Panc1 (cell line): ENCODE measurements around the gene HEPACAM. TPM values are rescaled to one million over a fixed set of nuclear protein-coding genes. Genes with fewer than 3 reads are reported as not detected.

ENCODE experiments used
- ATAC-seq: fragments of 200-7000 bp; cut with Tn5 transposase; 2 replicates; pipeline ENCODE4 v1.9.1; 2020; ENCODE audit warnings: mild to moderate bottlenecking, moderate library complexity
- BruUV-seq: library from RNA; stranded (reverse); fragments of 400-500 nt; replicated peaks from 2 replicates; lab custom pipeline; 2021; lab: Mats Ljungman, UMichigan
- CTCF ChIA-PET: fragments of 300-600 bp; sonication (Branson Sonifier 250); formaldehyde crosslinking; loops from one replicate; lab custom pipeline; 2022; ENCODE audit warnings: antibody characterized with exemption; lab: Charles Lee
- POLR2A ChIA-PET: fragments of 300-600 bp; sonication (Branson Sonifier 250); formaldehyde crosslinking; loops from one replicate; lab custom pipeline; 2022; ENCODE audit warnings: antibody characterized with exemption; lab: Charles Lee
- DNase-seq: peaks from one replicate; pipeline ENCODE4 v3.0.0-alpha.2; 2010; ENCODE audit warnings: low read depth, low spot score
- H3K27ac ChIP-seq: 2 replicates; pipeline ENCODE4 v1.5.1; 2011; ENCODE audit warnings: mild to moderate bottlenecking, low read length, inconsistent platforms
- H3K27me3 ChIP-seq: fragments of 200-500 bp; sonication (Bioruptor generic); 2 replicates; pipeline ENCODE4 v1.6.0; 2014; ENCODE audit warnings: low read length, inconsistent platforms; ENCODE audit not compliant: control insufficient read depth, insufficient read depth
- H3K36me3 ChIP-seq: fragments of 200-500 bp; sonication (Bioruptor generic); 2 replicates; pipeline ENCODE4 v1.5.1; 2014; ENCODE audit warnings: inconsistent platforms, mild to moderate bottlenecking, low read length, moderate library complexity; ENCODE audit not compliant: control insufficient read depth, insufficient read depth
- H3K4me1 ChIP-seq: 2 replicates; pipeline ENCODE4 v1.5.1; 2011; ENCODE audit warnings: inconsistent platforms, mild to moderate bottlenecking, low read length, moderate library complexity; ENCODE audit not compliant: control insufficient read depth, insufficient read depth
- H3K4me3 ChIP-seq, 2 experiments: 2 replicates each; pipeline ENCODE4 v1.5.1; 2011 to 2012; ENCODE audit warnings: low read depth in 2 of 2, low read length in 2 of 2, mild to moderate bottlenecking in 2 of 2, inconsistent platforms in 1 of 2, moderate library complexity in 1 of 2
- H3K9me3 ChIP-seq: fragments of 200-500 bp; sonication (Bioruptor generic); 2 replicates; pipeline ENCODE4 v1.5.1; 2014; ENCODE audit warnings: low read depth, mild to moderate bottlenecking, inconsistent platforms, low read length, moderate library complexity; ENCODE audit not compliant: control insufficient read depth, insufficient read depth
- POLR2AphosphoS5 ChIP-seq: IDR thresholded peaks from 2 replicates; pipeline ENCODE4 v1.6.1; 2012; ENCODE audit warnings: mild to moderate bottlenecking, low read depth, low read length, moderate library complexity
- SIN3A ChIP-seq: IDR thresholded peaks from 2 replicates; pipeline ENCODE4 v1.6.1; 2012; ENCODE audit warnings: low read depth, mild to moderate bottlenecking, low read length, moderate library complexity, borderline replicate concordance; ENCODE audit not compliant: insufficient read depth
- TCF7L2 ChIP-seq: IDR thresholded peaks from 2 replicates; pipeline ENCODE4 v1.6.1; 2011; ENCODE audit warnings: mild to moderate bottlenecking, low read depth, low read length, inconsistent platforms
- in situ Hi-C: cut with HindIII; loops from 2 replicates; pipeline ENCODE4 v1.10.0; 2016; ENCODE audit warnings: low sequenced_read_pairs, low pct_unique_long_range_greater_than_20kb
- intact Hi-C: fragments of 100-400 bp; cut with micrococcal nuclease; formaldehyde crosslinking; loops from one replicate; pipeline ENCODE4 v1.10.0; 2022; ENCODE audit not compliant: unreplicated experiment
- total RNA-seq: library from RNA; stranded (reverse); gene quantifications from one replicate; pipeline ENCODE4 v1.2.1, GENCODE V29; 2021; ENCODE audit not compliant: unreplicated experiment
- TF ChIP-seq, protein P1 (sequence below): fragments of 450-650 bp; IDR thresholded peaks from 2 replicates; pipeline ENCODE4 v1.5.1; 2017; ENCODE audit warnings: mild to moderate bottlenecking
- TF ChIP-seq, protein P2 (sequence below), 2 experiments: IDR thresholded peaks; 2 replicates each; pipeline ENCODE4 v1.6.1; 2011 to 2012; ENCODE audit warnings: low read depth in 2 of 2, control low read depth in 1 of 2, low read length in 1 of 2, mild to moderate bottlenecking in 1 of 2, moderate library complexity in 1 of 2; ENCODE audit not compliant: insufficient read depth in 1 of 2

The HEPACAM gene
- total RNA-seq, 1 experiment from 2014 or later: not detected

DNA sequence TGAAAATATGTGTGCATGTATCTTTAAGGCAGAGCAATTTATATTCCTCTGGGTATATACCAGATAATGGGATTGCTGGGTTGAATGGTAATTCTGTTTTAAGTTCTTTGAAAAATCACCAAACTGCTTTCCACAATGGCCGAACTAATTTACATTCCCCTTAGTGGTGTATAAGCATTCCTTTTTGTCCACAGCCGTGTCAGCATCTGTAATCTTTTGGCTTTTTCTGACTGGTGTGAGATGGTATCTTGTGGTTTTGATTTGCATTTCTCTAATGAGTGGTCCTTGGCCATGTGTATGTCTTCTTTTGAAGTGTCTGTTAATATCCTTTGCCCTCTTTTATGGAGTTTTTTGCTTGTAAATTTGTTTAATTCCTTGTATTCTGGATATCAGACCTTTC is 42.5 kb upstream of the HEPACAM start:
- ChIA-PET CTCF (no interaction called here), POLR2A (no interaction called here)
- DNase-seq: no peak
- TF ChIP-seq, protein P1, sequence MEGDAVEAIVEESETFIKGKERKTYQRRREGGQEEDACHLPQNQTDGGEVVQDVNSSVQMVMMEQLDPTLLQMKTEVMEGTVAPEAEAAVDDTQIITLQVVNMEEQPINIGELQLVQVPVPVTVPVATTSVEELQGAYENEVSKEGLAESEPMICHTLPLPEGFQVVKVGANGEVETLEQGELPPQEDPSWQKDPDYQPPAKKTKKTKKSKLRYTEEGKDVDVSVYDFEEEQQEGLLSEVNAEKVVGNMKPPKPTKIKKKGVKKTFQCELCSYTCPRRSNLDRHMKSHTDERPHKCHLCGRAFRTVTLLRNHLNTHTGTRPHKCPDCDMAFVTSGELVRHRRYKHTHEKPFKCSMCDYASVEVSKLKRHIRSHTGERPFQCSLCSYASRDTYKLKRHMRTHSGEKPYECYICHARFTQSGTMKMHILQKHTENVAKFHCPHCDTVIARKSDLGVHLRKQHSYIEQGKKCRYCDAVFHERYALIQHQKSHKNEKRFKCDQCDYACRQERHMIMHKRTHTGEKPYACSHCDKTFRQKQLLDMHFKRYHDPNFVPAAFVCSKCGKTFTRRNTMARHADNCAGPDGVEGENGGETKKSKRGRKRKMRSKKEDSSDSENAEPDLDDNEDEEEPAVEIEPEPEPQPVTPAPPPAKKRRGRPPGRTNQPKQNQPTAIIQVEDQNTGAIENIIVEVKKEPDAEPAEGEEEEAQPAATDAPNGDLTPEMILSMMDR: no peak
- TF ChIP-seq SIN3A (no peak), TCF7L2 (no peak), POLR2AphosphoS5 (no peak)
- TF ChIP-seq, protein P2, sequence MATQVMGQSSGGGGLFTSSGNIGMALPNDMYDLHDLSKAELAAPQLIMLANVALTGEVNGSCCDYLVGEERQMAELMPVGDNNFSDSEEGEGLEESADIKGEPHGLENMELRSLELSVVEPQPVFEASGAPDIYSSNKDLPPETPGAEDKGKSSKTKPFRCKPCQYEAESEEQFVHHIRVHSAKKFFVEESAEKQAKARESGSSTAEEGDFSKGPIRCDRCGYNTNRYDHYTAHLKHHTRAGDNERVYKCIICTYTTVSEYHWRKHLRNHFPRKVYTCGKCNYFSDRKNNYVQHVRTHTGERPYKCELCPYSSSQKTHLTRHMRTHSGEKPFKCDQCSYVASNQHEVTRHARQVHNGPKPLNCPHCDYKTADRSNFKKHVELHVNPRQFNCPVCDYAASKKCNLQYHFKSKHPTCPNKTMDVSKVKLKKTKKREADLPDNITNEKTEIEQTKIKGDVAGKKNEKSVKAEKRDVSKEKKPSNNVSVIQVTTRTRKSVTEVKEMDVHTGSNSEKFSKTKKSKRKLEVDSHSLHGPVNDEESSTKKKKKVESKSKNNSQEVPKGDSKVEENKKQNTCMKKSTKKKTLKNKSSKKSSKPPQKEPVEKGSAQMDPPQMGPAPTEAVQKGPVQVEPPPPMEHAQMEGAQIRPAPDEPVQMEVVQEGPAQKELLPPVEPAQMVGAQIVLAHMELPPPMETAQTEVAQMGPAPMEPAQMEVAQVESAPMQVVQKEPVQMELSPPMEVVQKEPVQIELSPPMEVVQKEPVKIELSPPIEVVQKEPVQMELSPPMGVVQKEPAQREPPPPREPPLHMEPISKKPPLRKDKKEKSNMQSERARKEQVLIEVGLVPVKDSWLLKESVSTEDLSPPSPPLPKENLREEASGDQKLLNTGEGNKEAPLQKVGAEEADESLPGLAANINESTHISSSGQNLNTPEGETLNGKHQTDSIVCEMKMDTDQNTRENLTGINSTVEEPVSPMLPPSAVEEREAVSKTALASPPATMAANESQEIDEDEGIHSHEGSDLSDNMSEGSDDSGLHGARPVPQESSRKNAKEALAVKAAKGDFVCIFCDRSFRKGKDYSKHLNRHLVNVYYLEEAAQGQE (IDR thresholded peaks at IDR 0.05; ENCODE audit: insufficient read depth in 1 of 2, low read depth in 2 of 2, low read length in 1 of 2): no peak
- BruUV-seq: no TSS peak
- in situ Hi-C loops (no loop called here), intact Hi-C loops (no loop called here)
- no peaks in the 10 kb centered on the region for H3K36me3 ChIP-seq
- no peaks in the 10 kb centered on the region for H3K4me1 ChIP-seq
- no peak overlapping the region for H3K4me3 ChIP-seq
- ATAC-seq: no peak
- no peaks in the 10 kb centered on the region for H3K27me3 ChIP-seq
- H3K9me3 ChIP-seq: no peaks in the 10 kb centered on the region
- no peak overlapping the region for H3K27ac ChIP-seq

DNA sequence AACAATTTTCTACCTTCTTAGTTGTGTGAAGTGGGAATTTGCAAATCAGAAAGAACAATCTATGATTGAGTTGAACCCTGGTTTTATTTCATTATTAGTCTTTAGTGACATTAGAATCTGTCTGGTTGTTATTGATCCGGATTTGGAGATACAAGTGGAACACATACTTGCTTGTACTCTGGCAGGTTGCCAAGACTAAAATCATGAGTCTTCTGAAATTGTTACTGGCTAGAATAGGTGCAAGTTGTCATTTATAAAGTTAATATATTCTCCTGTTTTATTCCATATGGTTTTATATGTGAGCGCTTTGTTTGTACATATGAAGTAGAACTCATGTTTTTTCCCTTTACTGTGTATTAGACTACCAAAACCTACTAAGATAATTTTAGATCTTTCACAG is 41.2 kb upstream of the HEPACAM start:
- CTCF ChIA-PET: no interaction called here
- Histone ChIP-seq H3K36me3 (no peaks in the 10 kb centered on the region), H3K27me3 (no peaks in the 10 kb centered on the region), H3K4me1 (no peaks in the 10 kb centered on the region), H3K4me3 (no peak overlapping the region), H3K9me3 (no peaks in the 10 kb centered on the region), H3K27ac (no peak overlapping the region)
- intact Hi-C loops (no loop called here), in situ Hi-C loops (no loop called here)
- ATAC-seq (no peak), DNase-seq (no peak)
- POLR2A ChIA-PET: no interaction called here
- TF ChIP-seq TCF7L2: no peak
- TF ChIP-seq, protein P2 (IDR thresholded peaks at IDR 0.05; ENCODE audit: insufficient read depth in 1 of 2, low read depth in 2 of 2, low read length in 1 of 2): no peak
- no TSS peak for BruUV-seq
